Activated CD4-positive, alpha-beta T cell treated with anti-CD3 and anti-CD28 coated beads, Interleukin-2, Interleukin-4, amounts not matched to agents 100 ng/mL and 50 ng/mL, durations not matched to agents 16 hours and 8 hours (primary cell): Measurements from ENCODE around the gene LIMS2.
A peak's percentile ranks its signal among the peaks of the same experiment; 100 is the strongest.

Experiments
- DNase-seq: peaks from one replicate; pipeline ENCODE4 v3.0.0-alpha.2; 2020; ENCODE audit warnings: low spot score

Gene LIMS2

DNA sequence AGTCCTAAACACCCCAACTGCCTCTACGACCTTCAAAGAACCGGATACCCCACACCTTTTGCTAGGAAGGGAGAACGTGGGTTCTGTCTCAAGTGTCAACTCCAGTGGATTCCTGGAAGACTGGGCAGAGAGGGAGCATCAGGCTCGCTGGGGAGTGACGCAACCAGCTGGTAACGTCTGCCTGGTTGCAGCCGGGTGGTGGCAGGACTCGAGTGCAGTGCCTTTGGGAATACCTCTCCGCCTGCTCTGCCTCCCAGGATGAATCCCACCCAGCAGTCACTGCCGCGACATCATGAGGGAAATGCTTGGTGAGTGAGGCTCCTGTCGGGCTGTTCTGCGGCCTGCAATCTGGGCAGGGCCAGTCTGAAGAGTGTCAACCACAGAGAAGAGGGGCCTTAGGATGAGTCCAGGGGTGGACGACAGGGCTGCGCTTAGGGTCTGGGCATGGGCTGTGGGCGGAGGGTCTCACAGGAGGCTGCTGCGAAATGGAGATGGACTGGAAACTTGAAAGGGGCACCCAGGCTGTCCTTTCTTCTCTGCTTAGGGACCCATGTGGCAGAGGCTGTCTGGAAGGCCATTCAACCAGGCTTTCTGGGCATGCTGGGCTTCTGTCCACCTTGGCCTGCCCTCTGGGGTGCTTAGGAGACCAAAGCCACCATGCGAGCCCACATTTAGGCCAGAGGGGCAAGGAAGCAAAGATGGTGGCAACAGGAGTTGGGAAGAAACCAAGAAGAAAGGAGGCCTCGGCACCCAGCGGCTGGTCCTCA is 16.5 kb downstream of the LIMS2 start:
- DNase-seq: no peak

- DNase-seq: no peak
Observed at GRCh38 chr2:127658146-127658545, 17.2 kb downstream of the LIMS2 start.

GRCh38 chr2:127657232-127657595 is 18.1 kb downstream of the LIMS2 start:
- no peak for DNase-seq

DNA sequence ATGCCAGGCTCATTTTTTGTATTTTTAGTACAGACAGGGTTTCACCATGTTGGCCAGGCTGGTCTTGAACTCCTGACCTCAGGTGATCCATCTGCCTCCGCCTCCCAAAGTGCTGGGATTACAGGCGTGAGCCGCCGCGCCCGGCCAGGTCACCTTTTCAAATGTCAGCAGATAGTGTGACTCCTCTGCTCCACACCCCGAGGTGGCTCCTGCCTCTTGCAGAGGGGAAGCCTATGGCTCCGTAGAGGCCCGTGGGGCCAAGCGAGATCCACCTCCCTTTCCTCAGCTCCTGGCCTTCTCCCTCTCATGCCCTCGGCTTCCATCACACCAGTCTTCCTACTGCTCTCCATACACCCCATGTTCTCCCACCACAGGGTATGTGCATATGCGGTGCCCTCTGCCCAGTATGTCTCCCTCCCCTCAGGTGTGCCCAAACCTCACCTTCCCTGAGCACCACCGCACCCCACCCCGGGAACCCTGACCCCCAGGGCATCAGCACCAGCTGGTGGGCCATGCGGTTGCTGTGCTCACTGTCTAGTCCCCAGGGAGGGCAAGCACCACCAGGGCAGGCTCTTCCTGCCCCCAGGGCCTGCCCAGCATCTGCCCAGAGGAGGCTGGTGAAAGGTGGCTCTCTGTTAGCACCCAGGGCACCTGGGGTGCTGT is 18.6 kb downstream of the LIMS2 start:
- no peak for DNase-seq

DNA sequence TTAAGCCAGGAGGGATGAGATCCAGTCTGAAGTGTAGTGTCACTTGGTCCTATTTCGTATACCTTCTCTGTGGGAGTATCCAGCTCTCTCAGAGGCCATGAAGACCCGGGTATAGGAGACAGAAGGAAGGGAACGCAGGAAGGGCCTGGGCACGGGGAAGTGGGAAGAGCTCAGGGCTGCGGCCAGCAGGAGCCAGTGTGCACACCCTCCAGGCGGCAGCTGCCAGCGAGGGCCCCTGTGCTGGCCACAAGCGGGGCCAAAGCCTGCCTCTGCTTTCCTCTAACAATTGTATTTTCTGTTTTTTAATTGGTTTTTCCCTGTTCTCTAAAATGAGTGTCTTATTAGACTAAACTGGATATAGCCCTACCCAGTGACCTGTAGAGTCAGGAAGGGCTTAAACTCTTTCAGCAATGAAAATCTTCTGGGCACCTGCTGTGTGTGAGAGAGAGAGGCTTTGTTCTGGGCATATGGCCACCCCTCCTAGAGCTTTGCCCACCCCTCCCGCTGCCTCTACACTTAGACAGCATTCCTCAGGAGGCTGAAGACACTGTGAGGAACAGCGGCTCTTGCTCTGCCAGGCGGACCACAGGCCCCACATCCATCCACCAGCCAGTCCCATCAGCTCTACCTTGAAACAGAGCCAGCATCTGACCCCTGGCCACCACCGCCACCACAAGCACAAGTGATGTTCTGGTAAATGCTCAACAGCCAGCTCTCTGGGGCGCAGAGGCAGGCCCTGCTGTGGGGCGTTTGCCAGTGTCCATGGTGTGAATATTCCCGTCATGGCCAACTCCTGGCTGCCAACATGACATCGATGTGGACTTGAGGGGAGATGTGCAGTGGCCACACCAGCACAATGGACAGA is 19.9 kb downstream of the LIMS2 start:
- no peak for DNase-seq

- DNase-seq: no peak
Observed at GRCh38 chr2:127654838-127655175, 20.5 kb downstream of the LIMS2 start.

GRCh38 chr2:127654084-127654837 is 21.1 kb downstream of the LIMS2 start:
- DNase-seq: no peak

DNA sequence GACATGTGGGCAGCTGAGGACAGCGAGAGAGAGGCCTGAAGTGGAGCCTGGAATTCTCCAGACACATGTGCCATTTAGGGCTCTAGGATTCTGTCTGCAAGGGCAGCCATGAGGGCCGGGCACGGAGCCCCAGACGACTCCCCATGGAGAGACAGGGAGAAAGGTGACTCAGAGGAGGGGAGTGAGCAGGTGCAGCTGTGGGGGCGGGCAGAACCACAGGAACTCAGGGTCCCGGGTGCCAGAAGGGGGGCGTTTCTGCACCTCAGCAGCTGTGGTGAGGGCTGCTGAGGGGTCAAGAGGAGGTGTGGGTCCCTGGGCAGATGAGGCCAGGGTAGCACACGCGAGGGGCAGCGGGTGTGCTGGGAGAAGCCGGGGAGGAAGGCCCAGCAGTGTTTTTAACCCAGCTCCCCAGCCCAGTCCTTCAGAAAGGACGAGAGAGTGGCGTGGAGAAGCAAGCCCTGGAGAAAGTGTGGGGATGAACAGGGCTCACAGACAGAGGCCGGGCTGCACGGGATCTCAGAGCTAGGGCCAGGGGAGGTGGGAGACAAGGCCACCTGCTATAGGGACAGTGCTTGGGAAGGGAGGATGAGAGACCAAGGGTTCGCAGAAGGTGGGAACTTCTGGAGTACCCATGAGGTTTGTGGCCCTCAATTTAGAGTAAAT is 21.8 kb downstream of the LIMS2 start:
- DNase-seq: no peak

GRCh38 chr2:127652786-127653357 is 22.5 kb downstream of the LIMS2 start:
- DNase-seq: no peak

DNA sequence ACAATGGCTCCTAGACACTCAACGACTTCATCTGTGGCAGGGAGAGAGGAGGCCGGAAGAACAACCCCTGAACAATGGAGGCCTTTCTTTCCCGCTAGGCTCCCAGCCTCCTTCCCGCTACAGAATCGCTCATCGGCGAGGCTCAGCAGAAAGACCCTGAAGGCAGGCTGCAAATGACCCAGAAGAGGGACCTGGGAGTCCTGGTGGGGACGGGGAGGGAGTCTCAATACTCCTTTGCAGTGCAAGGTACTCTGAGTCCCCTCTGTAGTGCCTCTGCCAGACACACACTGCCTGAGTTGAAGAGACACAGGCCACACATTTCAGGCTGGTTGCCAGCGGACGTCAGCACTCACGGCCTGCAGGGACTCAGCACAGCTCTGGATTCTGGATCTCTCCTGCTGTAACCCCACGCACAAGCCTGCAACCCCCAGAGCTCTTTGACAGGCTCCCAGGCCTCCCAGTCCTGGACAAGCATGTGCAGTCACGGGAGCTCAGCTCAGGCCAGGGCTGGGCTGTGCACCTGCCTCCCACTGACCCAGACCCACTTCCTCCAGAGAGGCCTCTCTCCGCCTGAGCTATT is 23.3 kb downstream of the LIMS2 start:
- DNase-seq: no peak

DNA sequence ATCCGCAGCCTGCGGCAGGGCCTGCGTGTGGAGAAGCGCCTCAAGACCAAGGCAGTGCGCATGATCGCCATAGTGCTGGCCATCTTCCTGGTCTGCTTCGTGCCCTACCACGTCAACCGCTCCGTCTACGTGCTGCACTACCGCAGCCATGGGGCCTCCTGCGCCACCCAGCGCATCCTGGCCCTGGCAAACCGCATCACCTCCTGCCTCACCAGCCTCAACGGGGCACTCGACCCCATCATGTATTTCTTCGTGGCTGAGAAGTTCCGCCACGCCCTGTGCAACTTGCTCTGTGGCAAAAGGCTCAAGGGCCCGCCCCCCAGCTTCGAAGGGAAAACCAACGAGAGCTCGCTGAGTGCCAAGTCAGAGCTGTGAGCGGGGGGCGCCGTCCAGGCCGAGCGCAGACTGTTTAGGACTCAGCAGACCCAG is 23.9 kb downstream of the LIMS2 start:
- no peak for DNase-seq

DNA sequence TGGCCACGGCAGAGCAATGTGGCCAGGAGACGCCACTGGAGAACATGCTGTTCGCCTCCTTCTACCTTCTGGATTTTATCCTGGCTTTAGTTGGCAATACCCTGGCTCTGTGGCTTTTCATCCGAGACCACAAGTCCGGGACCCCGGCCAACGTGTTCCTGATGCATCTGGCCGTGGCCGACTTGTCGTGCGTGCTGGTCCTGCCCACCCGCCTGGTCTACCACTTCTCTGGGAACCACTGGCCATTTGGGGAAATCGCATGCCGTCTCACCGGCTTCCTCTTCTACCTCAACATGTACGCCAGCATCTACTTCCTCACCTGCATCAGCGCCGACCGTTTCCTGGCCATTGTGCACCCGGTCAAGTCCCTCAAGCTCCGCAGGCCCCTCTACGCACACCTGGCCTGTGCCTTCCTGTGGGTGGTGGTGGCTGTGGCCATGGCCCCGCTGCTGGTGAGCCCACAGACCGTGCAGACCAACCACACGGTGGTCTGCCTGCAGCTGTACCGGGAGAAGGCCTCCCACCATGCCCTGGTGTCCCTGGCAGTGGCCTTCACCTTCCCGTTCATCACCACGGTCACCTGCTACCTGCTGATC is 24.4 kb downstream of the LIMS2 start:
- no peak for DNase-seq

DNA sequence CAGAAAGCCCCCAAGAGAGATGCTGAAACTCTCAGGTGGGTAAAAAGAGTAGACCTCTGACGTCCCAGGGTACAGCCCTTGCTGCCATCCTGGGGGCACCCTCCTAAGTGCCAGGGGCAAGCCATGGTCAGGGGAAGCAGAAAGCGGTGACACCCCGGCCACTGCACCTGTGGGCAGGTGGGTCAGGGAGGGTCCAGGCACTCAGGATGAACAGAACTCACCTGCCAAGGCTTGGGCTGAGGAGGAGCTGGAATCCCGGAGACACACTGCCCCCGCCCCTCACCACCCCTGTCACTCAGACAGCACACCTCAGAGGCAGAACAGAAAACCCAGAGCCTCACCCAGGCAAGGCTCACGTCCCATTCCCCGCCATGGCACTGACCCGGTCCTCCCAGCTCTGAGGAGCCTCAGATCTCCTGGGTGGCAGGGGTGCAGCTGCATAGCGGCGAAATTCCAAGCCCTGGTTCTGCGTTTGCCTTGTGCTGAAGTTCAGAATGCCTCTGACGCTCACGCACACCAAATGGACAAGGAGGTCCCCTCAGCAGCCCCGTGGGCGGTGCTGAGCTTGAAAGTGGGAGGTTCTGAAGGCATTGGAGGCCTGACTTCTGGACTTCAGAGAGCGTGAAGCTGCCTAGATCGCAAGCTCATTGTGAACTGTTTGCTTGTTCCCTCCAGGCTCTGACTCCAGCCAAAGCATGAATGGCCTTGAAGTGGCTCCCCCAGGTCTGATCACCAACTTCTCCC is 25.1 kb downstream of the LIMS2 start:
- no peak for DNase-seq

- DNase-seq: peak; percentile 86
Observed at GRCh38 chr2:127649684-127650040, 25.7 kb downstream of the LIMS2 start.

GRCh38 chr2:127649100-127649611 is 26.2 kb downstream of the LIMS2 start:
- DNase-seq: no peak

DNA sequence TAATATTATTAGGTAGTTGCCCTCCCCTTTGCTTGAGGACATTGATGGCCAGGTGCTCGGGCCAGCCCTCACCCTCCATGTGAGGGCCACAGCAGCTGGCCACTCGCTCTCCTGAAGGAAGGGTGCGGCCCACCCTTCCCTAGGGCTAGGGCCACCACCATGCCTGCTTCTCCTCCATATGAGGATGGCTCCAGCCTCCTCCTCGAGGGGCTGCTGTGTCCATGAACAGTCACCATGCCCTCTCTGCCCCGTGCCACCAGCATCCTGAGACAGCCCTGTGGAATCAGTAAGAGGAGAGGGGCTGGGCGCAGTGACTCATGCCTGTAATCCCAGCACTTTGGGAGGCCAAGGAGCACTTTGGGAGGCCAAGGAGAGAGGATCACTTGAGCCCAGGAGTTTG is 27.0 kb downstream of the LIMS2 start:
- DNase-seq: no peak

GRCh38 chr2:127647242-127648190 is 27.8 kb downstream of the LIMS2 start:
- DNase-seq: no peak

- DNase-seq: no peak
Observed at GRCh38 chr2:127646487-127647241, 28.7 kb downstream of the LIMS2 start.
